HepG2 (cell line): Measurements from ENCODE around the gene C14orf132. TPM values are rescaled to one million over a fixed set of nuclear protein-coding genes. Genes with fewer than 3 reads are reported as not detected.

Experiments used
- ATAC-seq: fragments of 200-7000 bp; cut with Tn5 transposase; 3 replicates; pipeline ENCODE4 v1.9.1; 2020; ENCODE audit warnings: mild to moderate bottlenecking, moderate library complexity
- BruUV-seq: library from RNA; stranded (reverse); fragments of 400-500 nt; replicated peaks from 2 replicates; lab custom pipeline; 2021; lab: Mats Ljungman, UMichigan
- CTCF ChIA-PET: fragments of 300-600 bp; formaldehyde crosslinking; extraction: SDS; loops from one replicate; lab custom pipeline; 2021; ENCODE audit warnings: low total read pairs, inconsistent platforms, low intra/inter-chr PET ratio; lab: Yijun Ruan, JAX
- POLR2A ChIA-PET: fragments of 350-600 bp; sonication (Branson Sonifier 250); formaldehyde crosslinking; loops from one replicate; lab custom pipeline; 2020; ENCODE audit warnings: antibody characterized with exemption, inconsistent platforms; lab: Yijun Ruan, JAX
- DNase-seq: peaks from one replicate; pipeline ENCODE4 v3.0.0-alpha.2; 2015; ENCODE audit warnings: low spot score
- FAIRE-seq: peaks from 3 replicates; lab custom pipeline; 2011; peaks lifted over from hg19 to GRCh38; lab: Jason Lieb, UNC
- H2AFZ ChIP-seq: one replicate; pipeline ENCODE4 v1.6.1; 2011; ENCODE audit warnings: low read length, inconsistent platforms
- H3K27ac ChIP-seq: fragments of 300-600 bp; 3 replicates; pipeline ENCODE4 v1.8.0; 2011; ENCODE audit warnings: mixed run types, mild to moderate bottlenecking, mixed read lengths, low read length, inconsistent platforms; ENCODE audit not compliant: insufficient read depth; ENCODE audit errors: extremely low read length
- H3K27me3 ChIP-seq, 2 experiments: fragments of 200-600 bp in 1 of 2; 2 replicates in 1 of 2; 3 replicates in 1 of 2; pipeline versions ENCODE4 v1.6.0 to v1.8.0; 2011; ENCODE audit warnings: low read length in 2 of 2, mild to moderate bottlenecking in 2 of 2, moderate library complexity in 2 of 2, inconsistent platforms in 1 of 2; ENCODE audit not compliant: insufficient read depth in 2 of 2, control insufficient read depth in 1 of 2
- H3K36me3 ChIP-seq, 2 experiments: fragments of 200-600 bp in 1 of 2; replicated peaks in 1 of 2; 2 replicates in 1 of 2; 3 replicates in 1 of 2; pipeline versions ENCODE4 v1.5.1 to v1.8.0; 2011; ENCODE audit warnings: low read length in 2 of 2, inconsistent platforms in 1 of 2; ENCODE audit not compliant: insufficient read depth in 2 of 2, control insufficient read depth in 1 of 2
- H3K4me1 ChIP-seq: 2 replicates; pipeline ENCODE4 v1.5.1; 2012; ENCODE audit warnings: low read length, inconsistent platforms; ENCODE audit not compliant: insufficient read depth
- H3K4me2 ChIP-seq: 2 replicates; pipeline ENCODE4 v1.6.0; 2011; ENCODE audit warnings: low read depth, low read length, inconsistent platforms
- H3K4me3 ChIP-seq, 3 experiments: fragments of 200-600 bp in 1 of 3; sonication (generic), shearing (Covaris generic) in 1 of 3; replicated peaks in 1 of 3; 2 replicates each; pipeline ENCODE4 v1.5.1; 2011 to 2016; ENCODE audit warnings: low read length in 3 of 3, inconsistent platforms in 2 of 3, low read depth in 2 of 3, mild to moderate bottlenecking in 2 of 3, control low read depth in 1 of 3, mixed read lengths in 1 of 3; ENCODE audit not compliant: insufficient read depth in 1 of 3
- H3K79me2 ChIP-seq: one replicate; pipeline ENCODE4 v1.6.1; 2011; ENCODE audit warnings: low read length, inconsistent platforms; ENCODE audit not compliant: insufficient read depth
- H3K9ac ChIP-seq: 2 replicates; pipeline ENCODE4 v1.6.0; 2011; ENCODE audit warnings: mild to moderate bottlenecking, low read depth, low read length, inconsistent platforms; ENCODE audit not compliant: insufficient read depth
- H3K9me3 ChIP-seq: 2 replicates; pipeline ENCODE4 v1.5.1; 2012; ENCODE audit warnings: mild to moderate bottlenecking, low read length
- H4K20me1 ChIP-seq: 2 replicates; pipeline ENCODE4 v1.6.0; 2011; ENCODE audit warnings: inconsistent platforms, mild to moderate bottlenecking, low read length, moderate library complexity; ENCODE audit not compliant: insufficient read depth
- EP300 ChIP-seq, 3 experiments: sonication (generic) in 1 of 3; formaldehyde crosslinking in 1 of 3; IDR thresholded peaks; 2 replicates each; pipeline versions ENCODE4 v1.5.1 to v1.6.1; 2011 to 2020; ENCODE audit warnings: low read depth in 2 of 3, low read length in 2 of 3, borderline replicate concordance in 1 of 3, improper control_type of control experiment in 1 of 3, mild to moderate bottlenecking in 1 of 3, missing genetic modification reagents in 1 of 3, moderate library complexity in 1 of 3
- FOXA1 ChIP-seq, 2 experiments: fragments of 450-650 bp in 1 of 2; sonication (generic) in 1 of 2; formaldehyde crosslinking in 1 of 2; IDR thresholded peaks; 2 replicates each; pipeline versions ENCODE4 v1.4.0 to v1.6.1; 2016 to 2020; ENCODE audit warnings: missing genetic modification reagents in 1 of 2
- FOXK2 ChIP-seq: fragments of 450-650 bp; IDR thresholded peaks from 2 replicates; pipeline ENCODE4 v1.6.1; 2016
- MZF1 ChIP-seq: sonication (generic); formaldehyde crosslinking; IDR thresholded peaks from 2 replicates; pipeline ENCODE4 v1.8.1; 2023; ENCODE audit warnings: mild to moderate bottlenecking, missing genetic modification reagents, borderline replicate concordance
- NFYB ChIP-seq: sonication (generic); formaldehyde crosslinking; IDR thresholded peaks from 2 replicates; pipeline ENCODE4 v1.4.0; 2020; ENCODE audit warnings: missing genetic modification reagents
- PATZ1 ChIP-seq: sonication (generic); formaldehyde crosslinking; IDR thresholded peaks from 2 replicates; pipeline ENCODE4 v1.4.0; 2020; ENCODE audit warnings: missing genetic modification reagents
- PHF5A ChIP-seq: IDR thresholded peaks from one replicate; pipeline ENCODE4 v1.6.1; 2018; ENCODE audit warnings: low read depth, missing genetic modification reagents; ENCODE audit not compliant: unreplicated experiment
- RBAK ChIP-seq: sonication (generic); formaldehyde crosslinking; IDR thresholded peaks from 2 replicates; pipeline ENCODE4 v1.5.1; 2020; ENCODE audit warnings: mild to moderate bottlenecking, missing genetic modification reagents
- ZFP36L2 ChIP-seq: sonication (generic); formaldehyde crosslinking; IDR thresholded peaks from 2 replicates; pipeline ENCODE4 v1.4.0; 2020; ENCODE audit warnings: missing genetic modification reagents
- ZNF232 ChIP-seq: sonication (generic); formaldehyde crosslinking; IDR thresholded peaks from 2 replicates; pipeline ENCODE4 v1.4.0; 2020; ENCODE audit warnings: missing genetic modification reagents, borderline replicate concordance
- ZNF460 ChIP-seq: sonication (generic); formaldehyde crosslinking; IDR thresholded peaks from 2 replicates; pipeline ENCODE4 v1.5.1; 2020; ENCODE audit warnings: missing genetic modification reagents, mild to moderate bottlenecking, borderline replicate concordance
- ZNF644 ChIP-seq: IDR thresholded peaks from 2 replicates; pipeline ENCODE4 v1.6.1; 2016; ENCODE audit warnings: low read depth
- WGBS: methylation state at CpG from one replicate; pipeline ENCODE4 v1.1.6; 2017; ENCODE audit warnings: low lambda C conversion rate; 5-methylcytosine and 5-hydroxymethylcytosine counted together
- in situ Hi-C: cut with HindIII; loops from 2 replicates; pipeline ENCODE4 v1.10.0; 2017; ENCODE audit warnings: low pct_unique_long_range_greater_than_20kb; ENCODE audit not compliant: extremely low pct_ligation_motif_present
- intact Hi-C: fragments of 100-400 bp; cut with micrococcal nuclease; formaldehyde crosslinking; loops from one replicate; pipeline ENCODE4 v1.10.0; 2022; ENCODE audit not compliant: unreplicated experiment
- polyA plus RNA-seq, 8 experiments: library from polyadenylated mRNA; depleted of rRNA in 3 of 8; stranded (reverse) in 7 of 8; unstranded in 1 of 8; fragments of >200 nt; fragmentation: Illumina TruSeq in 4 of 8; extraction: Trizol in 4 of 8; gene quantifications; 2 replicates each; pipeline versions ENCODE4 v1.2.1 to v1.2.3, GENCODE V29; 2011 to 2016; ENCODE audit warnings: low read depth in 4 of 8, missing spikeins in 1 of 8, mixed read lengths in 1 of 8; ENCODE audit not compliant: insufficient read depth in 1 of 8
- total RNA-seq, 5 experiments: library from RNA; depleted of rRNA; stranded (reverse); fragments of >200 nt; fragmentation: Illumina TruSeq; extraction: Trizol; gene quantifications; 2 replicates each; pipeline ENCODE4 v1.2.3, GENCODE V29; 2016; ENCODE audit warnings: low read depth in 1 of 5
- TF ChIP-seq, protein P1 (sequence below): sonication (generic); formaldehyde crosslinking; IDR thresholded peaks from 2 replicates; pipeline ENCODE4 v1.4.0; 2020; ENCODE audit warnings: missing genetic modification reagents

The C14orf132 gene
- total and polyA plus RNA-seq, 2 of the 13 experiments (the other 11 are each of a cell fraction or from before 2014, with no cell fraction given), result 0.13 to 0.15 TPM

- Histone ChIP-seq H3K4me1 (no peaks in the 10 kb centered on the region), H3K4me2 (no peak overlapping the region), H3K9ac (no peak overlapping the region), H2AFZ (no peak overlapping the region), H3K36me3 (no peaks in the 10 kb centered on the region), H4K20me1 (no peaks in the 10 kb centered on the region), H3K4me3 (no peak overlapping the region), H3K27me3 (peaks cover 0 to 7% of the 10 kb centered on the region in 2 experiments; a peak in 1 of 5 replicates), H3K79me2 (no peaks in the 10 kb centered on the region), H3K9me3 (no peaks in the 10 kb centered on the region), H3K27ac (no peak overlapping the region)
- intact Hi-C loops, result no loop called here
- CTCF ChIA-PET, result no interaction called here
- FAIRE-seq, result no peak
- POLR2A ChIA-PET, result no interaction called here
- WGBS, result 46% methylated on average over 2 of the region's 2 CpGs
- in situ Hi-C loops, result no loop called here
- BruUV-seq, result no TSS peak
- no peak for DNase-seq
- no peak for ATAC-seq
- TF ChIP-seq ZFP36L2 (CRISPR knock-in tag), result no peak
- no peak for TF ChIP-seq ZNF460
- no peak for TF ChIP-seq EP300 (IDR thresholded peaks at IDR 0.05; ENCODE audit: low read depth in 2 of 2, low read length in 2 of 2)
- no peak for TF ChIP-seq EP300 (CRISPR knock-in tag; IDR thresholded peaks at IDR 0.05; ENCODE audit: borderline replicate concordance)
- TF ChIP-seq, protein P1, sequence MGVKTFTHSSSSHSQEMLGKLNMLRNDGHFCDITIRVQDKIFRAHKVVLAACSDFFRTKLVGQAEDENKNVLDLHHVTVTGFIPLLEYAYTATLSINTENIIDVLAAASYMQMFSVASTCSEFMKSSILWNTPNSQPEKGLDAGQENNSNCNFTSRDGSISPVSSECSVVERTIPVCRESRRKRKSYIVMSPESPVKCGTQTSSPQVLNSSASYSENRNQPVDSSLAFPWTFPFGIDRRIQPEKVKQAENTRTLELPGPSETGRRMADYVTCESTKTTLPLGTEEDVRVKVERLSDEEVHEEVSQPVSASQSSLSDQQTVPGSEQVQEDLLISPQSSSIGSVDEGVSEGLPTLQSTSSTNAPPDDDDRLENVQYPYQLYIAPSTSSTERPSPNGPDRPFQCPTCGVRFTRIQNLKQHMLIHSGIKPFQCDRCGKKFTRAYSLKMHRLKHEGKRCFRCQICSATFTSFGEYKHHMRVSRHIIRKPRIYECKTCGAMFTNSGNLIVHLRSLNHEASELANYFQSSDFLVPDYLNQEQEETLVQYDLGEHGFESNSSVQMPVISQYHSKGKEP (CRISPR knock-in tag), result no peak
- TF ChIP-seq PATZ1 (CRISPR knock-in tag), result no peak
- no peak for TF ChIP-seq PHF5A (CRISPR knock-in tag)
- no peak for TF ChIP-seq RBAK (CRISPR knock-in tag)
- no peak for TF ChIP-seq ZNF232 (CRISPR knock-in tag)
- TF ChIP-seq FOXA1 (IDR thresholded peaks at IDR 0.05), result no peak
- TF ChIP-seq FOXA1 (CRISPR knock-in tag; IDR thresholded peaks at IDR 0.05), result no peak
- TF ChIP-seq FOXK2, result no peak
- no peak for TF ChIP-seq ZNF644 (CRISPR knock-in tag)
- TF ChIP-seq NFYB, result no peak
- no peak for TF ChIP-seq MZF1 (CRISPR knock-in tag)
Measured at GRCh38 chr14:96054661-96055060, 15.5 kb downstream of the C14orf132 start.
